ENCODE measurements around the gene ZFHX2.

GRCh38 chr14:23523229-23524016 is 28.1 kb downstream of the ZFHX2 start:
- TF ChIP-seq, protein P1, sequence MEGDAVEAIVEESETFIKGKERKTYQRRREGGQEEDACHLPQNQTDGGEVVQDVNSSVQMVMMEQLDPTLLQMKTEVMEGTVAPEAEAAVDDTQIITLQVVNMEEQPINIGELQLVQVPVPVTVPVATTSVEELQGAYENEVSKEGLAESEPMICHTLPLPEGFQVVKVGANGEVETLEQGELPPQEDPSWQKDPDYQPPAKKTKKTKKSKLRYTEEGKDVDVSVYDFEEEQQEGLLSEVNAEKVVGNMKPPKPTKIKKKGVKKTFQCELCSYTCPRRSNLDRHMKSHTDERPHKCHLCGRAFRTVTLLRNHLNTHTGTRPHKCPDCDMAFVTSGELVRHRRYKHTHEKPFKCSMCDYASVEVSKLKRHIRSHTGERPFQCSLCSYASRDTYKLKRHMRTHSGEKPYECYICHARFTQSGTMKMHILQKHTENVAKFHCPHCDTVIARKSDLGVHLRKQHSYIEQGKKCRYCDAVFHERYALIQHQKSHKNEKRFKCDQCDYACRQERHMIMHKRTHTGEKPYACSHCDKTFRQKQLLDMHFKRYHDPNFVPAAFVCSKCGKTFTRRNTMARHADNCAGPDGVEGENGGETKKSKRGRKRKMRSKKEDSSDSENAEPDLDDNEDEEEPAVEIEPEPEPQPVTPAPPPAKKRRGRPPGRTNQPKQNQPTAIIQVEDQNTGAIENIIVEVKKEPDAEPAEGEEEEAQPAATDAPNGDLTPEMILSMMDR (IDR thresholded peaks at IDR 0.05; ENCODE audit: low read depth, low read length): no peak
- no peak for TF ChIP-seq EZH2phosphoT487 (IDR thresholded peaks at IDR 0.05; ENCODE audit: low read depth)
